ENCODE measurements around the gene CHN1. TPM values are rescaled to one million over a fixed set of nuclear protein-coding genes. Genes with fewer than 3 reads are reported as not detected.

Gene CHN1
- total RNA-seq, 6 donors from 2014 or later = 7.2 to 27.1 (median 11.0) TPM

- Histone ChIP-seq H3K9me3 (no peaks in the 10 kb centered on the region), H3K27ac (no peak overlapping the region), H3K36me3 (no peaks in the 10 kb centered on the region), H3K4me1 (no peaks in the 10 kb centered on the region), H3K27me3 (no peaks in the 10 kb centered on the region), H3K4me3 (no peak overlapping the region)
- WGBS, 2 donors = 68 to 81% methylated on average over 3 of the region's 3 CpGs
- TF ChIP-seq CTCF (IDR thresholded peaks at IDR 0.05) = no peak
- no peak for TF ChIP-seq POLR2A (IDR thresholded peaks at IDR 0.05)
- TF ChIP-seq POLR2AphosphoS5 (IDR thresholded peaks at IDR 0.05) = no peak
- TF ChIP-seq EP300 (IDR thresholded peaks at IDR 0.05) = no peak
- DNase-seq (no peak), ATAC-seq (ENCODE audit: low FRiP score in 2 of 2) (no peak)
Observed at GRCh38 chr2:175022923-175023322, 17.7 kb upstream of the CHN1 start.

- no peaks in the 10 kb centered on the region for H3K4me1 ChIP-seq
- no peak overlapping the region for H3K4me3 ChIP-seq
- no peaks in the 10 kb centered on the region for H3K9me3 ChIP-seq
- WGBS, 2 donors = 92 to 96% methylated on average over 2 of the region's 2 CpGs
- no peak for TF ChIP-seq EP300 (IDR thresholded peaks at IDR 0.05)
- TF ChIP-seq POLR2A (IDR thresholded peaks at IDR 0.05) = no peak
- TF ChIP-seq CTCF (IDR thresholded peaks at IDR 0.05) = no peak
- no peak for TF ChIP-seq POLR2AphosphoS5 (IDR thresholded peaks at IDR 0.05)
- no peak overlapping the region for H3K27ac ChIP-seq
- DNase-seq (no peak), ATAC-seq (ENCODE audit: low FRiP score in 2 of 2) (no peak)
- H3K36me3 ChIP-seq = no peaks in the 10 kb centered on the region
- H3K27me3 ChIP-seq = no peaks in the 10 kb centered on the region
Observed at GRCh38 chr2:175019566-175020327, 14.6 kb upstream of the CHN1 start.

- ATAC-seq (ENCODE audit: low FRiP score in 2 of 2) = no peak
- Histone ChIP-seq H3K27me3 (no peaks in the 10 kb centered on the region), H3K4me1 (no peaks in the 10 kb centered on the region), H3K27ac (no peak overlapping the region), H3K4me3 (no peak overlapping the region), H3K9me3 (no peaks in the 10 kb centered on the region), H3K36me3 (no peaks in the 10 kb centered on the region)
- 97 to 98% methylated on average over 4 to 5 of the region's 5 CpGs for WGBS, 2 donors
- DNase-seq = no peak
- no peak for TF ChIP-seq EP300 (IDR thresholded peaks at IDR 0.05)
- no peak for TF ChIP-seq POLR2A (IDR thresholded peaks at IDR 0.05)
- TF ChIP-seq POLR2AphosphoS5 (IDR thresholded peaks at IDR 0.05) = no peak
- TF ChIP-seq CTCF (IDR thresholded peaks at IDR 0.05) = no peak
Observed at GRCh38 chr2:175017618-175018414, 12.6 kb upstream of the CHN1 start.

DNA sequence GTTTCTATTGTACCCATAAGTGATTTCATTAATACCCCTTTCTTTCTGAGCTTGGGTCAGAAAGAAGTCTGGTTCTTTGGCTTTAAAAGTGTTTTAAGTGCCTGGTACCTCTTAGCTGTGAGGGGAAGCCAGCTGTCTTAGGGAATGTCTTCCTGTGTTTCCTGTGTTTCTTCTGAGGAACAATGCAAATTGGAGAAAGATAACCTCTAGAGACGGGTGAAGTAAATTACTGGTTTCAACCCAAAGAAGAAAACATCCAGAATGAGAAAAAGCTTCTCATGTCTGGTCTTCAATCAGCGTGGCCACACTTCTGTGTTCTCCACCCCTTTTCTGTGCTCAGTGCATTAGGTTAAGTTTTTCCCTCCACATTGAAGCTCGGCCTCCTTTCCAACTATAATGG lies 10.2 kb upstream of the CHN1 start:
- Histone ChIP-seq H3K9me3 (no peaks in the 10 kb centered on the region), H3K4me3 (no peak overlapping the region), H3K27ac (peak overlapping the region in 1 of 4 donors; percentile 54), H3K36me3 (no peaks in the 10 kb centered on the region), H3K4me1 (no peaks in the 10 kb centered on the region), H3K27me3 (no peaks in the 10 kb centered on the region)
- no peak for ATAC-seq (ENCODE audit: low FRiP score in 2 of 2)
- WGBS, 2 donors = 63 to 74% methylated on average over 3 of the region's 3 CpGs
- no peak for DNase-seq
- TF ChIP-seq CTCF (IDR thresholded peaks at IDR 0.05) (no peak), POLR2A (IDR thresholded peaks at IDR 0.05) (no peak), EP300 (IDR thresholded peaks at IDR 0.05) (no peak), POLR2AphosphoS5 (IDR thresholded peaks at IDR 0.05) (no peak)

Measured in upper lobe of left lung (tissue), 6 donors.